NCI-H2029 (cell line): ENCODE measurements around the gene ZNF536.
"Not testable (repeated sequence)": the region's sequence is repeated elsewhere in the genome, so short reads cannot be mapped to it uniquely, and the experiment has no call there.

Source experiments
- DNase-seq: peaks from one replicate; lab custom pipeline; 2025; lab: John Stamatoyannopoulos, UW

Gene ZNF536

GRCh38 chr19:30419568-30420180, 47.5 kb downstream of the ZNF536 start:
- DNase-seq: no peak

- no peak for DNase-seq
Measured at GRCh38 chr19:30420316-30420715, 48.1 kb downstream of the ZNF536 start.

- no peak for DNase-seq
Measured at GRCh38 chr19:30420881-30421280, 48.7 kb downstream of the ZNF536 start.

- no peak for DNase-seq
Measured at GRCh38 chr19:30421571-30421970, 49.4 kb downstream of the ZNF536 start.

- DNase-seq: no peak
Measured at GRCh38 chr19:30423481-30423880, 51.3 kb downstream of the ZNF536 start.

- no peak for DNase-seq
Measured at GRCh38 chr19:30425885-30426838, 54.0 kb downstream of the ZNF536 start.

GRCh38 chr19:30426864-30427263, 54.7 kb downstream of the ZNF536 start:
- no peak for DNase-seq

GRCh38 chr19:30428092-30428680, 56.0 kb downstream of the ZNF536 start:
- DNase-seq: no peak

- no peak for DNase-seq
Measured at GRCh38 chr19:30428844-30429243, 56.7 kb downstream of the ZNF536 start.

GRCh38 chr19:30430206-30430734, 58.1 kb downstream of the ZNF536 start:
- no peak for DNase-seq

- no peak for DNase-seq
Measured at GRCh38 chr19:30431591-30431990, 59.4 kb downstream of the ZNF536 start.

- no peak for DNase-seq
Measured at GRCh38 chr19:30434797-30435594, 62.8 kb downstream of the ZNF536 start.

- no peak for DNase-seq
Measured at GRCh38 chr19:30437869-30438268, 65.7 kb downstream of the ZNF536 start.

GRCh38 chr19:30439310-30439709, 67.1 kb downstream of the ZNF536 start:
- no peak for DNase-seq

GRCh38 chr19:30441011-30441410, 68.8 kb downstream of the ZNF536 start:
- no peak for DNase-seq

GRCh38 chr19:30442674-30443073, 70.5 kb downstream of the ZNF536 start:
- no peak for DNase-seq

GRCh38 chr19:30443531-30444252, 71.5 kb downstream of the ZNF536 start:
- DNase-seq: no peak

GRCh38 chr19:30444253-30444671, 72.1 kb downstream of the ZNF536 start:
- no peak for DNase-seq

- no peak for DNase-seq
Measured at GRCh38 chr19:30444686-30445232, 72.6 kb downstream of the ZNF536 start.

GRCh38 chr19:30445385-30445784, 73.2 kb downstream of the ZNF536 start:
- DNase-seq: no peak

- DNase-seq: not testable (repeated sequence)
Measured at GRCh38 chr19:30446120-30446519, 73.9 kb downstream of the ZNF536 start.
